ENCODE data around the gene URAD.

Gene URAD

DNA sequence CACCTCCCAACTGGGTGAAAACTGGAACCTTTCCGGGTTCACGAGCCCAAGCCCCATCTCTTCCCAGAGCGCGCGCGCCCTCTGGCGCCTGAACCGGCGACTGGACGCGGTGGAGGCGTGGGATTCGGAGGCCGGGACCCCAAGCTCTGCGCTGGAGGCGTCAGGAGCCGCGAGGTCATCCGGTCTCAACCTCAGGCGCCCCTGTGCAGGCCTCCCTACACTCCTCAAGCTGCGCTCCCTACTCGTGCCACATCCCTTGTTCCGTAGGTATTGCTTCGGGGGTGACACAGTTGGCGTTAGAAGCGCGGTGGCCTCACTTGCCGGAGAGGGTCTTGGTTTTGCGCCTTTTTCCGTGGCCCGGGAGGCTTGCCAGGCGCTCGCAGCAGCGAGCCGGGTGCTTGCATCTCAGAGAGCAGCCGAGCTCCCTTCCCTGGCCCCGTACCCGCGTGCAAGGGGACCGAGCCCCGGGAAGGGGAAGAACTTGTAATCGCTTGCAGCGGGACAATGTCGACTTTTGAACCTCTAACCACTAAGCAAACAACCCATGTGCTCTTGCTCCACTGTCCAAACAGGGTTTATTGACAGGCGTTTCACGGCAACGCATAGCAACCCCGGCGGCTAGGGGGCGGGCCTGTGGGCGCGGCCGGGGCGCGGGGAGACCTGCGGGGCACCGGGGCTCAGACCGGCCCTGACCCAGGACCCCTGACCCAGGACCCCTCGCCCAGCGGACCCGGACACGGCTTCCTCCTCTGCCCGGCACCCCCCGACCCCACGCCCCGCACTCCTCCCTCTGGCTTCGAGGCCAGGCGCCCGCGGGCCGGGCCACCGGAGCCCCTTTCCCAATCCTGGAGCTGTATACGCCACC is 27.9 kb downstream of the URAD start:
- no peak for DNase-seq (ENCODE audit: extremely low read depth, low read depth)
- TF ChIP-seq CTCF (IDR thresholded peaks at IDR 0.05; ENCODE audit: low read depth, low read length), result peak; percentile 33

DNA sequence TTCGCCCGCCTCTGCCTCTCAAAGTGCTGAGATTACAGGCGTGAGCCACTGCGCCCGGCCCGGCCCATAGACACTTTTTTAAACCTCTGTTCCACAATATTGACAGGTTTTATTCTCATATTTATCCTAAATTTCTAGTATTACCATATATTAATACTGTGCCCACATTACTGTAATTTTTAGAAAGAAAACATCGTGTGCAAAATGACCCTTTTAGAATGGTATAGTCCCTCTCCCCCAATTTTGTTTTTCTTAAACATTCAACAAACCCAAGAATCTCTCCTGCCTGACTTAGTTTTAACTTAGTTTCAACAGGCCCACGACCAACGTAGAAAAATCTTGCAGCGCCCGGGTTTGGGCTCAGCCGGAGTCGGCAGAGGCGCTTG is 28.5 kb downstream of the URAD start:
- TF ChIP-seq CTCF (IDR thresholded peaks at IDR 0.05; ENCODE audit: low read depth, low read length), result no peak
- no peak for DNase-seq (ENCODE audit: extremely low read depth, low read depth)

DNA sequence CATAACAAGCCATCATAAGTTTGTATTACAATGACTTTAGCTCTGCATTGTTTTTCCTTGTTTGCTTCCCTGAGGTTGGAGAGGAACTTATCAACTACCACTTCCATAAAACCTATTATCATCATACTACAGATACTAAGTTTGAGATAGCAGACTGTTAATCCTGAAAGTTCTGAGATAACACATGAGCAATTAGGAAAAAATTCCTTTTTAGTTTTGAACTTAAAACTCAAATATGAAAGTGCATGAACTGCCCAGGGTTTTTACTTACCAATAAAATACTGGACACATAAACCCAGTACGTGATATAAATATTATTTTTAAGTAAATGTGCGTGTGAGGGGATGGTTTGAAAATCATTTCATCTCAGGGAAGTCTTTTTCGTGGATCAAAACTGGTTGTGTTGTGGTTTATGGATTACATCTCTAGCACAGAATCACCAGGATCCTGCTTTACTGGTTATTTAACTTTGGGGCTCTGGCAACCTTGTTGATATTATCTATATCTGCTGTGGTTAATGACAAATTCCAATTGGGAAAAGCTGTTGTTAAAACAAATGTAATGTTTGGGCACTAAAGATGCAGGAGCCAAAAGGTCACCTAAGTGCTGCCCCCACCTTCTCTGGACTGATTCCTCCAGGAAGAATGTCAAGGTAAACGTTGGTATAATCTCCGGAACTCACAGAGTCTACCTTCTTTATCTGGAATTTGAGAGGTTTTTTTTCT is 31.8 kb downstream of the URAD start:
- no peak for TF ChIP-seq CTCF (IDR thresholded peaks at IDR 0.05; ENCODE audit: low read depth, low read length)
- DNase-seq (ENCODE audit: extremely low read depth, low read depth), result no peak

DNA sequence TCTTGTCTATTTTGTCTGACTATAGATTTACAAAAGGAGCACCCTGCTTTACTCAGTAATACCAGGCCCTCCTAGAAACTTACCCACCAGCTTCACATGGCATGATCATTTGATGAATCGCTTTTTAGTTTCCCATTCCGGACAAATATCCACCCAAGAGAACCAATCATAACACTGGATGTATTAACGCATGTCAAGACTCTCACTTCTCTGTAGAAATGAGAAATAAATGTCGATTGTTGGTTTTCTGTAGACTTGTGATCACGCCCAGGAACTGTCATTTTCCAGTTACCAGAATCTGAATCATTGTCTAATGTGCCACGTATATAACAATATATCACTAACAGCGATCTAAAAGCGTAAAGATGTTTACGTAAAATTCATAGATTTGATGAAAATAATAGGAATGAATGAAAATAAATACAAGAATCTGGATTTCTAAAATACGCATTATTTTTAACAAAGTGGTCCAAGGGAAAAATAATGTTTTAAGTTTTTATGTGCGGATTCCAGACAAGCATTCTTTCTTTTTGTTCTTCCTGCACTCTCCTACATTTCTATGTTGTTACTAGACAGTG is 33.4 kb downstream of the URAD start:
- DNase-seq (ENCODE audit: extremely low read depth, low read depth), result no peak
- no peak for TF ChIP-seq CTCF (IDR thresholded peaks at IDR 0.05; ENCODE audit: low read depth, low read length)

- no peak for TF ChIP-seq CTCF (IDR thresholded peaks at IDR 0.05; ENCODE audit: low read depth, low read length)
- no peak for DNase-seq (ENCODE audit: extremely low read depth, low read depth)
Observed at GRCh38 chr13:27954406-27954851, 34.1 kb downstream of the URAD start.

DNA sequence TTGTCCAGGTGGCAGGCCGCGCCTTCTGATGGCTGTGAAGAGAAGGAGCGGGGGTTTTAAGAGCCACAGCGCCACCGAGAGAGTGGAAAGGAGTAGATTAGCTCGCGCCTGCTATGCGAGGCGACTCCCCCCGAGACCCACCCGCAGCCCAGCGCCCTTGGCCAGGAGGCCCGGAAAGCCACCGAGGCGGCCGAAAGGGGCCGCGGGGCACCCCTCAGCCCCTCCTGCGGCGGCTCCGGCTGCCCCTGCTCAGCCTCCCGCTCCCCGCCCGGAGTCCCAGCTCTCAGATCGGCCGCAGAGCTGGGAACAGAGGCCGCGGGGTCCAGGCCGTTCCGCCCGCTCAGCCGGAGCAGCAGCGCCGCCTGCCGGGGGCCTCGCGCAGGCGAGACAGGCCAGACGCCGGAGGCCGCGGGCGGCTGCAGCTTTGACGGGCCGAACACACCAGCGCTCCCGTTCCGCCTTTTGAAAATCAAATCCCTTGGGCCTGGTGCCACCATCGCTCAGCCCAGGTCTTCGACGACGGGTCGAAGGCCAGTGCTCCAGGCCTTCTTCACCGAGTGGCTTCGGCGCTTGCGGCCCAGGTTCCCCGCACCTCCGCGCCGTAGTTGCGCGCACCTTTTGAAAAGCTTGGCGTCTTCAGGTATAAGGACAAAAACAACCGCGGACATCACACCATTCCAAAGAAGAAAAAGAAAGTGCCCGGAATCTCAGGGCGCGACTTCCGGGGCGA is 34.7 kb downstream of the URAD start:
- peak; percentile 19 for DNase-seq (ENCODE audit: extremely low read depth, low read depth)
- peak; percentile 52 for TF ChIP-seq CTCF (IDR thresholded peaks at IDR 0.05; ENCODE audit: low read depth, low read length)
